Stimulated activated naive CD4-positive, alpha-beta T cell (primary cell): ENCODE results near the gene SEMA3F.

Experiments
- DNase-seq, 6 experiments: peaks; one replicate each; lab custom pipeline; 2025; lab: John Stamatoyannopoulos, UW

The SEMA3F gene

DNA sequence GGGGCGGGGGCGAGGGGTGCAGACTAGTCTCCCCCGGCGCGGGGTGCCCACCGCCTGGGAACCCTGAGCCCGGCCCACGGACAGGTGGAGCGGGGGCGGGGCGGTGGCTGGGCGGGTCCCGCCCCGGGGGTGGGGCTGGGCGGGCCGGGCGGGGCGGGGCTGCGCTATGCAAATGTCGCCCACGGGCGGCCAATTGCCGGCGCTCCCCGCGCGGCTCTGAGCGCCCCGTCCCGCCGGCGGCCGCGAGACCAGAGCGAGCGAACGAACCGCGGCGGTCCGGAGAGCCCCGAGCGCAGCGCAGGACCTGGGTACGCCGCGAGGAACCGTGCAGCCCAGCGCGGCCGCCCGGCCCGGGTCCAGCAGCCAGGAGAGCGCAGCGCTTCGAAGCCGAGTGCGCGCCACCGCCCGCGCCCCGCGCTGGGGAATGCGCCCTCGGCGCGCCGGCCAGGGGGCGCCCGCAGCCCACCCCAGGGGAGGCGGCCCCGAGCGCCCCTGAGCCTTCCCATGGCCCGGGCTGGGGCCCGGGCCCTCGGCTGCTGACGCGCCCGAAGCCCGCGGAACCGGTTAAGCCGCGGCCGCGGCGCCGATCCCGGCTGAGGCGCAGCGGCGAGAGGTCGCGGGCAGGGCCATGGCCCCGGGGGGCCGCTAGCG lies at the start of gene SEMA3F:
Gene SEMA3F (plus strand): TSS at position 485 of the 651 bp plus-strand sequence. CDS start 4,299 bp downstream, outside the sequence.
- DNase-seq, result peak; percentile 32 to 73 (median 66)

DNA sequence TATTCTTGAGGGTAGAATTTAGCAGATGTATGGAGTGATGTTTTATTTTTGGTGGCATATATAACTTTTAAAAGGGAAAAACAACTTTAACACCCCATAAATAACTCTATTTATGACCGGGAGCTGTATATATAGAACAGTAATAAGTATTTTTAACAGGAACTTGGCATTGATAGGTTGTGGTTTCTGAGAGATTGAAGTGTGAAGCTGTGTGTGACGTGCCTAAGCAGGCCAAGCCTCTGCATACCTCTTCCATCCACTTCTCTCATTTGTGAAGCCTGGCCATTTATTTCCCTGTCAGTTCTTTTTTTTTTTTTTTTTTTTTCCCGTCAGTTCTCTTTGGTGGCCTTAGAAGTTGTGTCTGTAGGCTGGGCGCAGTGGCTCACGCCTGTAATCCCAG lies 43.4 kb upstream of the SEMA3F start:
- DNase-seq, result no peak

- no peak for DNase-seq
These were observed 42.7 kb upstream of the SEMA3F start for GRCh38 chr3:50112462-50112861.

GRCh38 chr3:50117120-50117519 lies 38.0 kb upstream of the SEMA3F start:
- DNase-seq, result no peak

- no peak for DNase-seq
These were observed 36.9 kb upstream of the SEMA3F start for GRCh38 chr3:50118237-50118636.

DNA sequence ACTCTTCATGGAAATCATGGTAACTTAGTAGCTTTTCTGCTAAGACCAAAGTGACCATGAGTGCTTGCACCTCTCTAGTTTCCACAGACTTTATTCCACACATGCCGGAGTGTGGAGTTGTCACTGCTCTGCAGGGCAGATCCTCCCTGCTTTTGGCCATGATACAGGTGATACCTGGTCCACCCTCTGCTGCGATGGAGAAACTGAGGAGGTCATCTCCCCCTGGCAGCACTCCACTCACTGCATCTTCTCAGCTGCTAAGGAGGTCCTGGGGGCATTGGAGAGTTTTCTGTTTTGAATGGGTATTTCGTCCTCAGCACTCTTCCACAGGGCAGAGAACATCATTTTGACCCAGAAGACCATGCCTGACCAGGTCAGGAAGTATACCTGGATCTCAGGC lies 35.3 kb upstream of the SEMA3F start:
- no peak for DNase-seq

GRCh38 chr3:50120364-50121071 lies 34.6 kb upstream of the SEMA3F start:
- no peak for DNase-seq

DNA sequence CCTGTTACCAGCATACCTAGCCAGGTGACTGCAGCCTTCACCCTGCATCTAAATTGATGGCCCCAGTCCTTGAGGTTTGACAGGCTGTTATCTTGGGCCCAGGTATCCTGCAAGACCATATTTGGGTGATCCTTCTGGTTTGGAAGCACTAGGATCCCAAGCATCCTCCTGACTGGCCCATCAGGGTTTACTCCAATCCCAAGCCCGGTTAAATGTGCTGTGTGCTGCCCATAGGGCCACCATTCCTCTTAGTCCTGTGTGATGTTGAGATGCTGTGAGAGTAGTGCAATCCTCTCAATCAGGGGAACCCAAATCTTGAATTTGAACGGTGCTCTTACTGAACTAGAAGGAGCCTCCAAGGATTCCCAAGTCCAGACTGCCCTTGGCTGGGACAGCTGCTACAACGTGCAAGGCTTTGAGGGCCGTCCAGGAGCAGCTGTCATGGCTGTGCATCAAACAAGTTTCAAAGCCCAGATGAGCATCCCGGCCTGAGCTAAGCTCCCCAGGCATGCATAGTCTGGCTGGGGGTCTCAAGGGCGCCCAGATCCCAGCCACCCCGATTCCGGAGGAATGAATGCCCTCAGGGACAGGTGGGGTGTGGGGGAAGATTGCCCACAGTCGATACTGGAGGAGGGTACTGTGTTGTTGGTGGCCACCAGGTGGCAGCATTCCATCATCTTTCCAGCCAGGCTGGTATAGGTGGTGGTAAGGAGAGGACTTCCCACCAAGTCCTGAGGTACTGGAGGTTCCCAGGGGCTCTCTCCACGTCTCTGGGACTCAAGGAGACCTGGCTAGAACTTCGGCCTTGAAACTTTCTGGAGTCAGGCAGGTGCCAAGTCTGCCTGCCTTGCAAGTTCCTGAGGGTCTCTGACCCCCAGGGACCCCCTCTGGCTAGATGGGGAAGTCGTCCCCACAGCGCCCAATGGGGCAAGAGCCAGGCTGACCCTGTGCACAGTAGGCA lies 33.8 kb upstream of the SEMA3F start:
- peak; percentile 29 to 67 (median 54) for DNase-seq

GRCh38 chr3:50122071-50122470 lies 33.1 kb upstream of the SEMA3F start:
- DNase-seq, result no peak

DNA sequence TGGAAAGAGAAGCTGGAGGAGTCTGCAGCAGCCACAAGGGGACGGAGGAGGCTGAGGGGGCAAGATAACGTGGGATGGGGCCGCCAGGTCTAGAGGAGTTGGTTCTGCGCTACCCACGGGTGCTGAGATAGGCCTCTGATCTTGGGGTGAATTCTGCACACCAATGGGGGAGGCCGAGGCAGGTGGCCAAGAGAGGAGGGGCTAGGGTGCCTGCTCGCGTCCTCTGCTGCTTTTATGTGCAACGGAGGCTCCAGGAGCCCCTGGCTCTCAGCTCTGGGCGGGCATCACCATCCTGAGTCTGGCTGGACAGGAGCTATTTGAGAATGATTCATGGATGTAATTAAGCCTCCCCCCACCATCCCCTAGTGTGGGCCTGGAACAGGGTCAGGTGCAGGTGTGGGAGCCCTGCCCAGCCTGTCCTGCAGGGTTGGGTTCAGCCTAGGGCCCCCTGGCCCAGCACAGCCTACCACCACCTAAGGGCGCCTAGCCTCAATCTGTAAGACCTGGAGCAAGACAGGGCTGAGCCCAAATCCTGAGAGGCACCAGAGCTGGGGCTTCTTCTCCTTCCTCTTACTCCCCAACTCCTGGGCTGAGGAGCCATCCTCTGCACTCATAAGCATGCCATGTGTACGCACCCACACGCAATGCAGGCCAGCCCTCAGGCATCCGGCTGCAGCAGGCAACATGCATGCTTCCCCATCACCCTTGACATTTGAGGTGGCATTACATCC lies 32.3 kb upstream of the SEMA3F start:
- no peak for DNase-seq

DNA sequence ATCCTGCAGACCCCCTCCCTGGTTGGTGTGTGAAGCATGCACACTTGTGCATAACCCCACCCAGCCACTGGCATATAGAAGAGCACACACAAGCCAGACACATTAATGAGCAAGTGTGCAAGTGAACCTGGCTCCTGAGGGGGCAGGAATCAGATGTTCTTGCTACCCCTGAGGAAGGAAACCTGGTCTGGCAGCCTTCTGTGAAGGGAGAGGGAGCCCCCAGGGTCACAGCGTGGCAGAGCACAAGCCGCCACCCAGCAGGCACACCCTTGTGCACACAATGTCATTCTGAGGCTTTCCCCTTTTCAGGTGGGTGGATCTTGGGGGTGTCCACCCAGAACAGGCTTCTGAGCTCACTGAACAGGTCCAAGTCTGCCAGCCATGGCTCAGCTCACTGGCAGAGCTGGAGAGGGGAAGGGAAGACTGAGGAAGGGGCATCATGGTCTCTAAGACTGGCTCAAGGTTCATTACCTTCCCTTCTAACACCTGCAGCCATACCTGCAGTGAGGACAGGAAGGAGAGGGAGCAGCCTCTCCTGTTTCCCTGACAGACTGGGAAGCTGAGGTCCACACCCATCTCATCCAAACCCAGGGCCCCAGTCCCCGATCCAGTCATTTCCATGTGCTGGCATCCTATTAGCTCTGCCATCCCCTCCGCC lies 31.6 kb upstream of the SEMA3F start:
- DNase-seq, result no peak

DNA sequence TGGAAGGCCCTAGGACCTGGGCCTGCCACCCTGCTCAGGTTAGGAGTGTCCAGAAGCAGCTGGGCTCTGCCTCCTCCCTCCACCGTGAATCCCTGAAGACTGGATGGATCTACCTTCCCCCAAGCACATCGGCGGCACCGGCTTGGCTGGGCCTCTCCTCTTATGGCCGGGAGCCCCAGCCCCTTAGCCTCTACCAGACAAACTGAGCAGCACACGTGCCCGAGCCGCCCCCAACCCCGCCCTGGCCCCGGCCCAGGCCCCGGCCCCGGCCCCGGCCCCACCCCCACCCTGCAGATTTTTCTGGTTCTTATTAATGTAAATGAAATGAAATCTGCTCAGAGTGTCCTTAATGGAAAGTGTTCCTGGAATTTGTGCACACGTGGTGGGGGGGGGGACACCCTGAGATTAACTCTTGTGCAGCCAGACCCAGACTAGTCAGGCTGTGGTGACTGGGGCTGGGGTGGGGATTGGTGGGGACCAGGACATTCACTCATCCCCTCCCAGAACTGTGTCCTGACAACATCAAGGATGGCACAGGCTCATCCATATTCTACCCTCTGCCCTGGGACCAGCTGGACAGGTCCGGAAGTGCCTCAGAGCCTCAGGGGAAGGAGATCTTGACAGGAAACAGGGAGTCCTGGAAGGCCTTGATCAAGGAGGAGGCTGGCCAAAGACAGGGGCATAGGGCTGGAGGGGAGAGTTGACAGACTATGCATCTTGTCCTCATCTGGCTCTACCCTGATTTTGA lies 30.9 kb upstream of the SEMA3F start:
- DNase-seq, result no peak

DNA sequence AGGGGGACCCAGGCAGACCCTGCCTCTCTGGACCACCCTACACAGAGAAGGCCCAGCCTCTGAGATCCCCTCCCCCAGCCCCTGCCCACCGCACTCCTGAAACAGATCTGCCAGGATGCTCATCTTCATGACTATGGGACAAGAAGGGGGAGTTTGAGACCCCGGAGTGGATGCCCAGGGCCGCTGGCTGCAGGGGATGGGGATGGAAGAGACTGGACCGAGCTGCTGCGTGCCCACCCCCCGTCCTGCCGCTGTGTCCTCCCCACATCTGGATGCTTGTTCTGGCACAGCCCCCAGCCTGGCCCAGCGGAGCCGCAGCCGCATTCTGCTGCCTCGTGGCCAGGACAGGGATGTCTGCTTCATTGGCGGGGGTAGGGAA lies 30.3 kb upstream of the SEMA3F start:
- no peak for DNase-seq

GRCh38 chr3:50125541-50126286 lies 29.4 kb upstream of the SEMA3F start:
- no peak for DNase-seq

DNA sequence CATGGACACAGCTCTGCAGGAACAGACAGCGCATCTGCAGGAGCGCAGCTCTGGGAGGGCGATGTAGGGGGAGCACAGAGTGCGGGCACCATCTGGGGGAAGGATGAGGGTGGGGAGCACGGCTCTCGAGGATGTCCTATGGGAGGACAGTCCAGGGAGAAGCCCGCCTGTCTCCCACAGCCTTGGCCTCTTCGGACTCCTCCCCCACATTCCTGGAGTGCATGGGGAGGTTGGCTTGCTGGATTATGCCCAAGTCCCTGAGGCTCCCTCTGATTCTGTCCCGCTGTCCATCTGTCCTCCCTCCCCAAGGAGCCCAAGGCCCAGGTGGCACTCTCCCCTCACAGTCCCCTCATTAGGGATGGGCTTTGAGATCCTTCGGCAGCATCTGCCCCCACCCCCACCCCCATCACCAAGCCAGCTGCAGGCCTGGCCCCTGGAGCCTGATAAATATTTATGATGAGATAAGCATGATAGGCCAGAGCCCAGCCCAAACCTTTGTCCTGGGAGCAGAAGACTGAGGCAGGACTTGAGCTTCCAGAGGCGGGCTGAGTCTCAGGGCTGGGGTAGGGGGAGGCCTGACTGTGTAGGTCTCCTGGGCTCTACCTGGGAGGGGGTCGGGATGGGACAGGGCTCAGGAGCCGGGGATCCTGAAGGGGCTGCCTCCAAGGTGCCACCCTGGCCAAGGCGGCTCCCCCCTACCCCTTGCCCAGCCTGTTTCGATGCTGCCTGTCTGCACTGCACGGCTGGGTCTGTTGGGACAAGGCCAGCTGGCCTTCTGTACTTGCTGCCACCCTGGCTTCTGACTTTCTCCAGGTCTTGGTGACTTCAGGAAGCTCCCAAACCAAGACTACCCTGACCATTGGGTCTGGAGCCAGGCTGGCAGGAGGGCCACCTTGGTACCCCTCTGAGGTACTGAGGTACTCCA lies 28.6 kb upstream of the SEMA3F start:
- no peak for DNase-seq

DNA sequence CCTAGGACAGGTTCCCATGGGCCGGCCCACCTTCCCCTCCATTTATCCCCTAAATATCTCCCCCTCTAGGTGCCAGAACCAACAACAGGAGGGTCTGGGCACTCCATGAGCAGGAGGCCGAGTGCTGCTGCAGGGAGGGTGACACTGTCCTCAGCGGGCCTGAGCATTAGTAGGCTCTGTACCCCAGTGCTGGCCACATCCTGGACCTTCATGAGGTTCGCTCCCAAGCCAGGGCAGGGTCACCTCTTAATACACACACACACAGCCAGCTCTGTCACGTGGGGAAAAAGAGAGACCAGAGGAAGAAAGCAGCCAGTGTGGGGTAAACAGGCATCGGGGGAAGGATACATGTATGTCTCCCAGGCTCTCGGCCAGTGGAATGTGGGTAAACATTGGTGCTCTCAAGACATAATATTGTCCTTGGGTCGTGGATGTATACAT lies 27.9 kb upstream of the SEMA3F start:
- DNase-seq, result no peak

DNA sequence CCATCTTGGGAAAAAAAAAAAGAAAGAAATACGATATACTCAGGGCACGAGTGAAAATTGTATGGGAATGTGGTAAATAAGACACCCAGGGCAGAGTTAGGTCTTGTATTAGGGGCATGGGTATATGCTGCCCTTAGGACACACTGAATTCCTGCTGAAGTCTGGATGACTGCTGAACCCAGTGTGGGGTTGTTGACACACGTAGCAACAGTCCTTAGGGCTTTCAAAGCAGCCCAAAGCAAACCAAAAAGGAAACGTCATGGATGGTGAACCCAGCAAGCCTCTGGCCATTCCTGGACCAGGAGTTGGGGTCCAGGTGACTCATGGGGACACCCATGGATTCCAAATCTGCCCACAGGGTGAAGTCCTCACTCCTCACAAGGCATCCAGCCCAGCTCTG lies 27.1 kb upstream of the SEMA3F start:
- DNase-seq, result no peak

GRCh38 chr3:50130436-50130835 lies 24.7 kb upstream of the SEMA3F start:
- DNase-seq, result no peak
